Stimulated activated CD4-positive, alpha-beta T cell treated with anti-CD3 and anti-CD28 coated beads, Interleukin-12 subunit alpha, Interleukin-12 subunit beta, amount 100 ng/mL, for 4 hours (primary cell): ENCODE results near the gene ARHGAP45.
A peak's percentile ranks its signal among the peaks of the same experiment; 100 is the strongest.
"Not testable (repeated sequence)": the region's sequence is repeated elsewhere in the genome, so short reads cannot be mapped to it uniquely, and the experiment has no call there.

Experiments used
- DNase-seq: peaks from one replicate; pipeline ENCODE4 v3.0.0-alpha.2; 2020

The ARHGAP45 gene

GRCh38 chr19:1105008-1105872 lies 38.3 kb downstream of the ARHGAP45 start:
- no peak for DNase-seq

GRCh38 chr19:1105873-1106840 lies 39.2 kb downstream of the ARHGAP45 start:
- no peak for DNase-seq

- no peak for DNase-seq
These were observed 40.1 kb downstream of the ARHGAP45 start for GRCh38 chr19:1106841-1107660.

GRCh38 chr19:1107661-1108261 lies 40.8 kb downstream of the ARHGAP45 start:
- no peak for DNase-seq

- no peak for DNase-seq
These were observed 41.5 kb downstream of the ARHGAP45 start for GRCh38 chr19:1108291-1109031.

GRCh38 chr19:1109032-1109551 lies 42.1 kb downstream of the ARHGAP45 start:
- DNase-seq = no peak

GRCh38 chr19:1109697-1110671 lies 43.0 kb downstream of the ARHGAP45 start:
- DNase-seq = no peak

- no peak for DNase-seq
These were observed 44.1 kb downstream of the ARHGAP45 start for GRCh38 chr19:1110809-1111640.

GRCh38 chr19:1111641-1112267 lies 44.8 kb downstream of the ARHGAP45 start:
- no peak for DNase-seq

GRCh38 chr19:1112268-1113029 lies 45.5 kb downstream of the ARHGAP45 start:
- no peak for DNase-seq

- peak; percentile 84 for DNase-seq
These were observed 46.3 kb downstream of the ARHGAP45 start for GRCh38 chr19:1113030-1113985.

GRCh38 chr19:1113986-1114483 lies 47.1 kb downstream of the ARHGAP45 start:
- no peak for DNase-seq

- DNase-seq = not testable (repeated sequence)
These were observed 47.8 kb downstream of the ARHGAP45 start for GRCh38 chr19:1114728-1115127.

- DNase-seq = no peak
These were observed 48.9 kb downstream of the ARHGAP45 start for GRCh38 chr19:1115646-1116420.
